Mesothelial cell of epicardium (in vitro differentiated cells): Measurements from ENCODE around the gene CDC23. TPM values are rescaled to one million over a fixed set of nuclear protein-coding genes. Genes with fewer than 3 reads are reported as not detected.
"Not testable (repeated sequence)": the region's sequence is repeated elsewhere in the genome, so short reads cannot be mapped to it uniquely, and the experiment has no call there.

Experiments
- DNase-seq, 2 experiments: peaks; one replicate each; pipeline ENCODE4 v3.0.0; 2021; ENCODE audit warnings: low spot score in 2 of 2; ENCODE audit not compliant: unreplicated experiment in 2 of 2
- H3K27ac Mint-ChIP-seq: 2 replicates; pipeline ENCODE4 v1.8.0; 2021; ENCODE audit warnings: mixed read lengths
- H3K27me3 Mint-ChIP-seq: 2 replicates; pipeline ENCODE4 v1.8.0; 2021; ENCODE audit warnings: low read depth, mixed read lengths
- H3K36me3 Mint-ChIP-seq: 2 replicates; pipeline ENCODE4 v1.8.0; 2021; ENCODE audit warnings: mixed read lengths
- H3K4me1 Mint-ChIP-seq: 2 replicates; pipeline ENCODE4 v1.8.0; 2021; ENCODE audit warnings: mixed read lengths
- H3K4me3 Mint-ChIP-seq: 2 replicates; pipeline ENCODE4 v1.8.0; 2021; ENCODE audit warnings: mild to moderate bottlenecking, moderate library complexity, mixed read lengths
- H3K9me3 Mint-ChIP-seq: 2 replicates; pipeline ENCODE4 v1.8.0; 2021; ENCODE audit warnings: mixed read lengths
- CTCF ChIP-seq: fragments of 200-600 bp; sonication (generic); IDR thresholded peaks from one replicate; pipeline ENCODE4 v1.5.0; 2021; ENCODE audit warnings: antibody characterized with exemption; ENCODE audit not compliant: unreplicated experiment
- total RNA-seq: library from RNA; stranded (reverse); gene quantifications from 3 replicates; pipeline ENCODE4 v1.2.1, GENCODE V29; 2021

CDC23 gene
- 37.6 to 44.1 TPM (median 39.0 TPM) in 3 replicates for total RNA-seq

GRCh38 chr5:138213161-138214029, at the start of gene CDC23:
Gene CDC23 (minus strand): TSS chr5:138213323. CDS start chr5:138213312, 11 bp downstream.
- H3K4me3 Mint-ChIP-seq: peak within 1 kb of the TSS; percentile 99
- peaks cover 5% of the 10 kb centered on the region for H3K36me3 Mint-ChIP-seq
- no peaks in the 10 kb centered on the region for H3K27me3 Mint-ChIP-seq
- H3K27ac Mint-ChIP-seq: peak within 1 kb of the TSS; percentile 98
- peak; percentile 81 to 88 for DNase-seq
- peaks cover 19% of the 10 kb centered on the region for H3K4me1 Mint-ChIP-seq
- no peaks in the 10 kb centered on the region for H3K9me3 Mint-ChIP-seq
- TF ChIP-seq CTCF: no peak

GRCh38 chr5:138258704-138259292, 45.7 kb upstream of the CDC23 start:
- Mint-ChIP-seq H3K36me3 (no peaks in the 10 kb centered on the region), H3K27ac (no peak overlapping the region), H3K9me3 (no peaks in the 10 kb centered on the region), H3K4me3 (no peak overlapping the region), H3K4me1 (no peaks in the 10 kb centered on the region), H3K27me3 (peaks cover 22% of the 10 kb centered on the region)
- TF ChIP-seq CTCF: no peak
- no peak for DNase-seq

- H3K4me3 Mint-ChIP-seq: no peak overlapping the region
- peaks cover 32% of the 10 kb centered on the region for H3K27me3 Mint-ChIP-seq
- H3K9me3 Mint-ChIP-seq: no peaks in the 10 kb centered on the region
These were observed 44.5 kb upstream of the CDC23 start for GRCh38 chr5:138257583-138257982.

GRCh38 chr5:138252944-138253343, 39.8 kb upstream of the CDC23 start:
- Mint-ChIP-seq H3K4me1 (no peaks in the 10 kb centered on the region), H3K36me3 (no peaks in the 10 kb centered on the region), H3K27ac (no peak overlapping the region), H3K4me3 (no peak overlapping the region), H3K27me3 (peaks cover 33% of the 10 kb centered on the region), H3K9me3 (no peaks in the 10 kb centered on the region)
- DNase-seq: no peak
- TF ChIP-seq CTCF: no peak

More at GRCh38 chr5:138257583-138257982, 44.5 kb upstream of the CDC23 start:
- no peaks in the 10 kb centered on the region for H3K36me3 Mint-ChIP-seq
- TF ChIP-seq CTCF: no peak
- no peak for DNase-seq
- no peak overlapping the region for H3K27ac Mint-ChIP-seq
- H3K4me1 Mint-ChIP-seq: no peaks in the 10 kb centered on the region

GRCh38 chr5:138247800-138248199, 34.7 kb upstream of the CDC23 start:
- H3K27ac Mint-ChIP-seq, DNase-seq, H3K36me3 Mint-ChIP-seq, H3K4me3 Mint-ChIP-seq, H3K4me1 Mint-ChIP-seq, H3K9me3 Mint-ChIP-seq: not testable (repeated sequence)
- H3K27me3 Mint-ChIP-seq: peaks cover 38% of the 10 kb centered on the region

GRCh38 chr5:138246822-138247221, 33.7 kb upstream of the CDC23 start:
- no peak for DNase-seq
- Mint-ChIP-seq H3K9me3 (no peaks in the 10 kb centered on the region), H3K27me3 (peaks cover 37% of the 10 kb centered on the region), H3K36me3 (no peaks in the 10 kb centered on the region), H3K27ac (no peak overlapping the region), H3K4me1 (peaks cover 2% of the 10 kb centered on the region), H3K4me3 (no peak overlapping the region)
- no peak for TF ChIP-seq CTCF
